Psoas muscle (tissue), 8 donors: ENCODE results near the gene FFAR3. TPM values are rescaled to one million over a fixed set of nuclear protein-coding genes. Genes with fewer than 3 reads are reported as not detected.

ENCODE experiments used
- ATAC-seq, 4 donors: fragments of 200-7000 bp; cut with Tn5 transposase; one replicate each; pipeline ENCODE4 v1.9.1; 2020; ENCODE audit warnings: moderate library complexity in 3 of 4, mild to moderate bottlenecking in 2 of 4
- DNase-seq, 2 donors: peaks; one replicate each; pipeline ENCODE4 v3.0.0-alpha.2; 2020
- H3K27ac ChIP-seq: fragments of 200-600 bp; one replicate; pipeline ENCODE4 v1.8.0; 2022
- H3K27me3 ChIP-seq, 3 donors: fragments of 200-600 bp in 1 of 3; one replicate each; pipeline versions ENCODE4 v1.6.1 to v1.8.0; 2013 to 2022; ENCODE audit warnings: low read length in 2 of 3, mild to moderate bottlenecking in 2 of 3, moderate library complexity in 1 of 3; ENCODE audit not compliant: insufficient read depth in 3 of 3
- H3K36me3 ChIP-seq, 2 donors: fragments of 200-600 bp in 1 of 2; one replicate each; pipeline versions ENCODE4 v1.6.1 to v1.8.0; 2013 to 2022; ENCODE audit warnings: low read depth in 1 of 2, mild to moderate bottlenecking in 1 of 2, moderate library complexity in 1 of 2; ENCODE audit not compliant: insufficient read depth in 1 of 2
- H3K4me1 ChIP-seq: fragments of 200-600 bp; one replicate; pipeline ENCODE4 v1.8.0; 2022
- H3K4me3 ChIP-seq: fragments of 200-600 bp; one replicate; pipeline ENCODE4 v1.8.0; 2022; ENCODE audit warnings: mild to moderate bottlenecking
- H3K9me3 ChIP-seq: fragments of 200-600 bp; one replicate; pipeline ENCODE4 v1.8.0; 2022
- CTCF ChIP-seq: fragments of 200-600 bp; IDR thresholded peaks from one replicate; pipeline ENCODE4 v1.8.0; 2022; ENCODE audit warnings: antibody characterized with exemption
- WGBS, 3 donors: extraction: QIAGEN DNeasy Blood & Tissue Kit; methylation state at CpG; one replicate each; pipeline versions ENCODE4 v1.1.6 to v1.1.7; 2013; 5-methylcytosine and 5-hydroxymethylcytosine counted together
- intact Hi-C, 2 donors: fragments of 100-400 bp; cut with DNase I; formaldehyde crosslinking; loops; one replicate each; pipeline versions ENCODE4 v1.11.0 to v1.14.2; 2022
- polyA plus RNA-seq, 3 donors: library from polyadenylated mRNA; stranded (reverse); fragments of 200-250 nt; gene quantifications; one replicate each; pipeline ENCODE4 v1.2.3, GENCODE V29; 2013
- total RNA-seq, 4 donors: library from RNA; stranded (reverse); fragmentation: NEBNext Ultra II Directional in 2 of 4; extraction: Animal tissue kit (Norgen Biotek cat#: 25700) in 2 of 4; gene quantifications; one replicate each; pipeline versions ENCODE4 v1.2.1 to v1.2.4, GENCODE V29; 2021 to 2023
- donor health status: healthy with polysubstance abuse.
- donor health status: DM: no; HTN: no; CAD: no; lungs with moderate emphysema.
- donor health status: Bipolar disorder and iron deficiency.
- donor health status: healthy.
- donor health status: DM: yes; HTN: yes; CAD: no.
- donor health status: DM: no; HTN: no; CAD: no.
- donor health status: DM: no; HTN: no; CAD: no.
- donor health status: DM: yes; HTN: yes; CAD: no.

The FFAR3 gene
- total and polyA plus RNA-seq, 7 donors: 0.04 to 0.22 (median 0.17) TPM; not detected in 4

GRCh38 chr19:35396240-35396885, 38.1 kb downstream of the FFAR3 start:
- Histone ChIP-seq H3K4me1 (no peaks in the 10 kb centered on the region), H3K4me3 (no peak overlapping the region), H3K27me3 (peaks cover 0 to 5% (median 2%) of the 10 kb centered on the region in 3 donors), H3K27ac (no peak overlapping the region), H3K36me3 (no peaks in the 10 kb centered on the region), H3K9me3 (no peaks in the 10 kb centered on the region)
- no peak for DNase-seq
- TF ChIP-seq CTCF: no peak
- intact Hi-C loops: no loop called here
- WGBS, 3 donors: 76 to 89% (median 83%) methylated on average over 14 of the region's 14 CpGs
- ATAC-seq: no peak

GRCh38 chr19:35397064-35397463, 38.8 kb downstream of the FFAR3 start:
- Histone ChIP-seq H3K9me3 (no peaks in the 10 kb centered on the region), H3K4me1 (no peaks in the 10 kb centered on the region), H3K36me3 (no peaks in the 10 kb centered on the region), H3K4me3 (no peak overlapping the region), H3K27ac (no peak overlapping the region), H3K27me3 (peaks cover 0 to 5% (median 2%) of the 10 kb centered on the region in 3 donors)
- intact Hi-C loops: no loop called here
- DNase-seq (no peak), ATAC-seq (no peak)
- TF ChIP-seq CTCF: no peak
- 25 to 39% (median 33%) methylated on average over 6 of the region's 6 CpGs for WGBS, 3 donors

- DNase-seq: no peak
- no peaks in the 10 kb centered on the region for H3K9me3 ChIP-seq
- ATAC-seq: no peak
- H3K4me1 ChIP-seq: no peaks in the 10 kb centered on the region
- intact Hi-C loops: no loop called here
- H3K27me3 ChIP-seq: peaks cover 0 to 5% (median 2%) of the 10 kb centered on the region in 3 donors
- WGBS, 3 donors: 85 to 89% (median 89%) methylated on average over 12 of the region's 12 CpGs
- no peak overlapping the region for H3K27ac ChIP-seq
- no peak overlapping the region for H3K4me3 ChIP-seq
- no peaks in the 10 kb centered on the region for H3K36me3 ChIP-seq
- no peak for TF ChIP-seq CTCF
These were observed 40.3 kb downstream of the FFAR3 start for GRCh38 chr19:35398570-35398969.

- H3K4me1 ChIP-seq: no peaks in the 10 kb centered on the region
- 69 to 75% (median 70%) methylated on average over 4 of the region's 4 CpGs for WGBS, 3 donors
- ATAC-seq (no peak), DNase-seq (no peak)
- intact Hi-C loops: no loop called here
- no peak for TF ChIP-seq CTCF
- H3K27me3 ChIP-seq: peaks cover 0 to 5% (median 2%) of the 10 kb centered on the region in 3 donors
- no peaks in the 10 kb centered on the region for H3K9me3 ChIP-seq
- H3K36me3 ChIP-seq: no peaks in the 10 kb centered on the region
- H3K4me3 ChIP-seq: no peak overlapping the region
- no peak overlapping the region for H3K27ac ChIP-seq
These were observed 41.0 kb downstream of the FFAR3 start for GRCh38 chr19:35399231-35399630.
